ENCODE data around the gene PLXNA4. TPM values are rescaled to one million over a fixed set of nuclear protein-coding genes. Genes with fewer than 3 reads are reported as not detected.

PLXNA4 gene
- total and polyA plus RNA-seq, 2 experiments from 2014 or later = 1.9 to 4.8 TPM

DNA sequence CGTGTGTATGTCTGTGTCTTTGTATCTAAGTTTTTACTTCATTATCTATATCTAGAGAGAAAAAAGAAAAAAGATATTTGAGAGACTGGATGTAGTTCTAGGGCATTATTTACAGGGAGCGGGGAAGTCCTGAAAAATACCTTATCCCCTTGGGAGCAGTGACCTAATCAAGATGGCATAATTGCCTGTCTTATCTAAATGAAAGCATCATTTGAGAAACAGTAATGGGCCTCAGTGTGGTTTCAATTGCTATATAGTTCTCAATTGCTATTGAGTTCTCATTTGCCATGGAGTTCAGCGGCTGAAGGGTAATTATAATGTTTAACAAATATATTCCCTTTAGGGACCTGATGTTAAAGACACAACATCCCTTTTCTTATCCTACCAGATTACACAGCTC is 216.5 kb downstream of the PLXNA4 start:
- H3K79me2 ChIP-seq = no peaks in the 10 kb centered on the region
- H3K36me3 ChIP-seq (replicated peaks; ENCODE audit: insufficient read depth, low read depth) = no peaks in the 10 kb centered on the region
- no peak overlapping the region for H3K4me3 ChIP-seq
- TF ChIP-seq EZH2 (IDR thresholded peaks at IDR 0.05; ENCODE audit: borderline replicate concordance) = no peak
- H4K20me1 ChIP-seq (ENCODE audit: insufficient read depth, poor library complexity, severe bottlenecking) = no peaks in the 10 kb centered on the region
- no peaks in the 10 kb centered on the region for H3K9me2 ChIP-seq (replicated peaks; ENCODE audit: insufficient read depth)
- H3K9me3 ChIP-seq (ENCODE audit: low read depth) = no peaks in the 10 kb centered on the region
- H2AFZ ChIP-seq = no peak overlapping the region
- no peak overlapping the region for H3K27ac ChIP-seq
- no peaks in the 10 kb centered on the region for H3K27me3 ChIP-seq
- H3K4me1 ChIP-seq (ENCODE audit: insufficient read depth) = no peaks in the 10 kb centered on the region
- WGBS (ENCODE audit: low lambda C conversion rate, missing lambda C conversion rate) = 90% methylated on average over 3 of the region's 3 CpGs
- H3K4me2 ChIP-seq = no peak overlapping the region
- no peak for DNase-seq (ENCODE audit: low spot score)

GRCh38 chr7:132355048-132355447 is 221.2 kb downstream of the PLXNA4 start:
- Histone ChIP-seq H3K4me2 (no peak overlapping the region), H3K27me3 (no peaks in the 10 kb centered on the region)
- WGBS (ENCODE audit: low lambda C conversion rate, missing lambda C conversion rate) = 93% methylated on average over 5 of the region's 5 CpGs

DNA sequence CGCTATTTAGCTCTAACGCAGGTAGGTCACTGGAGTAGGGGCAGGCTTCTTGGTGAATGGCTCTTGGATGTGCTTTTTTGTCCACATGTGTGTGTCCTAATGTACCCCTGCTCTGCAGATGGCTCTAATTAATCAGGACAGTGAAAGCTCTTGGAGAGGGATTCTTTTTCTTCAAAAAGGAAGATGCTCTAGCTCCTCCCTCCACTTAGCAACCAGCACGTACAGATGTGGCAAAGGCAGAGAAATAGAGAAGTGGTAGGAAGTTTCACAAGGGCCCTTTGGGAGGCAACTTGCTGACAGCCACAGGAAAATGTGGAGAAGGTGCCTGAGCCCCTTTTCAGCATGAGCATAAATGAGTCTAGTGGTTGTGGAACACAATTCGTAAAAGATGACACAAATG is 221.7 kb downstream of the PLXNA4 start:
- no peaks in the 10 kb centered on the region for H3K27me3 ChIP-seq
- 78% methylated on average over 4 of the region's 4 CpGs for WGBS (ENCODE audit: low lambda C conversion rate, missing lambda C conversion rate)
- no peak overlapping the region for H3K4me2 ChIP-seq
- no peaks in the 10 kb centered on the region for H3K9me3 ChIP-seq (ENCODE audit: low read depth)
- H2AFZ ChIP-seq = no peak overlapping the region
- DNase-seq (ENCODE audit: low spot score) = no peak
- peaks cover 25% of the 10 kb centered on the region for H3K4me1 ChIP-seq (ENCODE audit: insufficient read depth)
- H4K20me1 ChIP-seq (ENCODE audit: insufficient read depth, poor library complexity, severe bottlenecking) = no peaks in the 10 kb centered on the region
- no peaks in the 10 kb centered on the region for H3K36me3 ChIP-seq (replicated peaks; ENCODE audit: insufficient read depth, low read depth)
- TF ChIP-seq EZH2 (IDR thresholded peaks at IDR 0.05; ENCODE audit: borderline replicate concordance) (no peak), CTCF (IDR thresholded peaks at IDR 0.05; ENCODE audit: poor library complexity) (no peak), EZH2phosphoT487 (IDR thresholded peaks at IDR 0.05; ENCODE audit: low read depth, severe bottlenecking, unreplicated experiment) (no peak)
- H3K4me3 ChIP-seq = no peak overlapping the region
- no peak overlapping the region for H3K27ac ChIP-seq
- no peaks in the 10 kb centered on the region for H3K79me2 ChIP-seq
- H3K9me2 ChIP-seq (replicated peaks; ENCODE audit: insufficient read depth) = no peaks in the 10 kb centered on the region

More at GRCh38 chr7:132355048-132355447, 221.2 kb downstream of the PLXNA4 start:
- H3K27ac ChIP-seq = no peak overlapping the region
- H3K79me2 ChIP-seq = no peaks in the 10 kb centered on the region
- H3K4me1 ChIP-seq (ENCODE audit: insufficient read depth) = peaks cover 25% of the 10 kb centered on the region
- H4K20me1 ChIP-seq (ENCODE audit: insufficient read depth, poor library complexity, severe bottlenecking) = no peaks in the 10 kb centered on the region
- H3K9me2 ChIP-seq (replicated peaks; ENCODE audit: insufficient read depth) = no peaks in the 10 kb centered on the region
- TF ChIP-seq EZH2phosphoT487 (IDR thresholded peaks at IDR 0.05; ENCODE audit: low read depth, severe bottlenecking, unreplicated experiment) (no peak), EZH2 (IDR thresholded peaks at IDR 0.05; ENCODE audit: borderline replicate concordance) (no peak), CTCF (IDR thresholded peaks at IDR 0.05; ENCODE audit: poor library complexity) (no peak)
- no peaks in the 10 kb centered on the region for H3K36me3 ChIP-seq (replicated peaks; ENCODE audit: insufficient read depth, low read depth)
- H2AFZ ChIP-seq = no peak overlapping the region
- H3K4me3 ChIP-seq = no peak overlapping the region
- no peak for DNase-seq (ENCODE audit: low spot score)
- H3K9me3 ChIP-seq (ENCODE audit: low read depth) = no peaks in the 10 kb centered on the region

DNA sequence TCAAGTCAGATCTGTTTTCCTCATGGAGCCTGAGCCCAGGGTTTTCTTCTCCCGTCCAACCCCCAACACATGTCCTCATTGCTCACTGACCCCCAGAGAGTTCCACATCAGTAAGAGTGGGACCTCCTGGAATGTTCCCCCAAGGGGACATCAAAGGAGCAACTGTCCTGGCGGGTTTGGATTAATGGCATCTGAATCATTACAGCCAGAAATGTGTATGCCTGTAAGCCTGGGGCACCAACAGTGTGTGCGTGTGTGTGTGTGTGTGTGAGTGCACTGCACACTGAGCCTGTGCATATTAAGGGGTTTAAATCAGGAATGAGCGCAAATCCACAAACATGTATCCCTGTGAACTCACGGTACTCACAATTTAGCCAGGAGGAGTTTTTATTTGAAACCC is 222.3 kb downstream of the PLXNA4 start:
- Histone ChIP-seq H3K79me2 (no peaks in the 10 kb centered on the region), H3K9me3 (ENCODE audit: low read depth) (no peaks in the 10 kb centered on the region), H3K36me3 (replicated peaks; ENCODE audit: insufficient read depth, low read depth) (no peaks in the 10 kb centered on the region), H3K27ac (no peak overlapping the region), H2AFZ (no peak overlapping the region), H3K4me1 (ENCODE audit: insufficient read depth) (peaks cover 25% of the 10 kb centered on the region), H4K20me1 (ENCODE audit: insufficient read depth, poor library complexity, severe bottlenecking) (no peaks in the 10 kb centered on the region), H3K4me2 (no peak overlapping the region), H3K27me3 (no peaks in the 10 kb centered on the region), H3K4me3 (no peak overlapping the region), H3K9me2 (replicated peaks; ENCODE audit: insufficient read depth) (no peaks in the 10 kb centered on the region)
- 63% methylated on average over 5 of the region's 5 CpGs for WGBS (ENCODE audit: low lambda C conversion rate, missing lambda C conversion rate)
- TF ChIP-seq EZH2phosphoT487 (IDR thresholded peaks at IDR 0.05; ENCODE audit: low read depth, severe bottlenecking, unreplicated experiment) (no peak), EZH2 (IDR thresholded peaks at IDR 0.05; ENCODE audit: borderline replicate concordance) (no peak), CTCF (IDR thresholded peaks at IDR 0.05; ENCODE audit: poor library complexity) (no peak)
- no peak for DNase-seq (ENCODE audit: low spot score)

All from hepatocyte (in vitro differentiated cells).